Stimulated activated CD8-positive, alpha-beta memory T cell treated with anti-CD3 and anti-CD28 coated beads, Interleukin-15, amount 100 ng/mL, for 4 hours (primary cell): ENCODE data around the gene MINK1.

Experiments
- DNase-seq, 2 donors: peaks; one replicate each; pipeline ENCODE4 v3.0.0-alpha.2; 2020; ENCODE audit warnings: low read depth in 2 of 2

Gene MINK1

GRCh38 chr17:4872786-4873185 lies 39.6 kb downstream of the MINK1 start:
- no peak for DNase-seq

- no peak for DNase-seq
These were observed 43.9 kb downstream of the MINK1 start for GRCh38 chr17:4877089-4877488.

DNA sequence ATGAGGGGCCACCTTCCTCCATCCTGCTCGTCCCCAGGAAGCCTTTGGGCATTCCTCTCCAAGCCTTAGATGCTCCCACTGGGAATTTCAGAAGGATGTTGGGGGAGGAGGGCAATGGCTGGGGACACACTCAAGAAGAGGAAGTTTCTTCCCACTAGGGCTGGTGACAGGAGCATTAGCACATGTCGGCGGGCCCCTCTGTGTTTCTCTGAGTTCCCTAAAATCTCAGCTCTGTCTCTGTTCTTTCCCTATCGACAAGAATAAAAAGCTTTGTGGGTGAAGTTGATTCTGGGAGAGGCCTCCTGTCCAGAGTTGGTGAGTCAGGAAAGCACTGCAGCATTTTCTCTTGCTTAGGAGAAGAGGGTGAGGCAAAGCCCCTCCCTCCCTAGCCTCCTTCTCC lies 46.5 kb downstream of the MINK1 start:
- no peak for DNase-seq

GRCh38 chr17:4880857-4881256 lies 47.7 kb downstream of the MINK1 start:
- DNase-seq = no peak

- DNase-seq = no peak
These were observed 48.8 kb downstream of the MINK1 start for GRCh38 chr17:4881761-4882555.

GRCh38 chr17:4884489-4884888 lies 51.3 kb downstream of the MINK1 start:
- DNase-seq = no peak

DNA sequence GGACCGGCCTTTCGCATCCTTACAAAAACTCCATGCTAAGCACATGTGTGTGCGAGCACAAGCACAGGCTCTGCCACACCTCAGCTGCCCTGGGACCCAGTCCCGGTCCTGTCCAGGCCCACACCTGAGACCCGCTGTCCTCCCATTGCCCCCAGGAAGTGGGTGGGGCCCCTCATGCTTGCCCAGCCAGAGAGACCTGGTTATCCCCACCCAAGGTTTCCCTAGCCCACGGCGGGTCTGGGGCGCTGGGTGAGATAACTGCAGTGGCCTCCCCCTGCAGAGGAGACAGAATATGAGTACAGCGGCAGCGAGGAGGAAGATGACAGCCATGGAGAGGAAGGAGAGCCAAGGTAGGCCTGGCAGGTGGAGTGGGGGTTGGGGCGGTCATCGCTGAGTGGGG lies 53.7 kb downstream of the MINK1 start:
- DNase-seq = no peak

DNA sequence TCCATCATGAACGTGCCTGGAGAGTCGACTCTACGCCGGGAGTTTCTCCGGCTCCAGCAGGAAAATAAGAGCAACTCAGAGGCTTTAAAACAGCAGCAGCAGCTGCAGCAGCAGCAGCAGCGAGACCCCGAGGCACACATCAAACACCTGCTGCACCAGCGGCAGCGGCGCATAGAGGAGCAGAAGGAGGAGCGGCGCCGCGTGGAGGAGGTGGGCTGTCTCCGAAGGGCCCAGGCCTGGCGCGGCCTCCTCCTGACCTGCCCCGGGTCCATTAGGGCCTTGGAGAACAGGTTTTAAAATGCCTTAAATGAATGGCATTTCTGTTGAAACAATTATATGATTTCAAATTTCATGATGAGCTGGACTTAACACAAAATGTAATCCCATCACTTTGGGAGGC lies 54.4 kb downstream of the MINK1 start:
- no peak for DNase-seq

GRCh38 chr17:4891411-4892410 lies 58.6 kb downstream of the MINK1 start:
- no peak for DNase-seq

DNA sequence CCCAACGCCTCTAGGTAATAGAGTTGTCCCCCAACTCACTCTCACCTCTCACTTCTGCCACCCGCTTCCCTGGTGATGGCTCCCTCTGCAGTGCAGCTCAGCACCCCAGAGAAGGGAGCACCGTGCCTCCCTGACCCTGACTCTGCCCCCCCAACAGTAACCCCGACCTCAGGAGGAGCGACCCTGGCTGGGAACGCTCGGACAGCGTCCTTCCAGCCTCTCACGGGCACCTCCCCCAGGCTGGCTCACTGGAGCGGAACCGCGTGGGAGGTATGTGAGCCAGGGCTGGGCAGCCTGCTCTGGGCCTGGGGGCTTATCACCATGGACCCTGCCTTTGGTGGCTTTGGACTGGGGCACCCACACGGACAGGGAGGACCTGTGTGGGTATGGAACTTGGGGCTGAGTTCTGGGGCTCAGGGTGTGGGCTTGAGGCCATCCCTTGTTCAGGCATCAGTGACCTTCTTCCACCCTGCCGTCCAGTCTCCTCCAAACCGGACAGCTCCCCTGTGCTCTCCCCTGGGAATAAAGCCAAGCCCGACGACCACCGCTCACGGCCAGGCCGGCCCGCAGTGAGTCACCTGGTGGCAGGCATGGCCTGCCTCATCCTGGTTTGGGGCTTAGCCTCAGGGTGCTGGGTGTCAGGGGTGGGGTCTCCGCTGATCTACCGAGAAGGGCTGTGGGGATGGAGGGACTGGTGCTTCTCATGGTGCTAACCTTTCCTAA lies 59.5 kb downstream of the MINK1 start:
- DNase-seq = no peak

DNA sequence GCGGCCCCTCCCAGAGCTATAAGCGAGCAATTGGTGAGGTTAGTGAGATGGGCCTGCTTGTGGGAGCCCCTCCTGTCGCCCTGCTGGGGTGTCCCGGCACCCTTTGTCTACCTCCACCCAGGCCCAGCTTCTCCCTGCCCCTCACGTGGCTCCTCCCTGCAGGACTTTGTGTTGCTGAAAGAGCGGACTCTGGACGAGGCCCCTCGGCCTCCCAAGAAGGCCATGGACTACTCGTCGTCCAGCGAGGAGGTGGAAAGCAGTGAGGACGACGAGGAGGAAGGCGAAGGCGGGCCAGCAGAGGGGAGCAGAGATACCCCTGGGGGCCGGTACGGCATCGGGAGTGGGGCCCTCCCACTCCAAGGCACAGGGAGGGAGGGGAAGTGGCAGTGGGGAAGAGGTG lies 60.1 kb downstream of the MINK1 start:
- no peak for DNase-seq

DNA sequence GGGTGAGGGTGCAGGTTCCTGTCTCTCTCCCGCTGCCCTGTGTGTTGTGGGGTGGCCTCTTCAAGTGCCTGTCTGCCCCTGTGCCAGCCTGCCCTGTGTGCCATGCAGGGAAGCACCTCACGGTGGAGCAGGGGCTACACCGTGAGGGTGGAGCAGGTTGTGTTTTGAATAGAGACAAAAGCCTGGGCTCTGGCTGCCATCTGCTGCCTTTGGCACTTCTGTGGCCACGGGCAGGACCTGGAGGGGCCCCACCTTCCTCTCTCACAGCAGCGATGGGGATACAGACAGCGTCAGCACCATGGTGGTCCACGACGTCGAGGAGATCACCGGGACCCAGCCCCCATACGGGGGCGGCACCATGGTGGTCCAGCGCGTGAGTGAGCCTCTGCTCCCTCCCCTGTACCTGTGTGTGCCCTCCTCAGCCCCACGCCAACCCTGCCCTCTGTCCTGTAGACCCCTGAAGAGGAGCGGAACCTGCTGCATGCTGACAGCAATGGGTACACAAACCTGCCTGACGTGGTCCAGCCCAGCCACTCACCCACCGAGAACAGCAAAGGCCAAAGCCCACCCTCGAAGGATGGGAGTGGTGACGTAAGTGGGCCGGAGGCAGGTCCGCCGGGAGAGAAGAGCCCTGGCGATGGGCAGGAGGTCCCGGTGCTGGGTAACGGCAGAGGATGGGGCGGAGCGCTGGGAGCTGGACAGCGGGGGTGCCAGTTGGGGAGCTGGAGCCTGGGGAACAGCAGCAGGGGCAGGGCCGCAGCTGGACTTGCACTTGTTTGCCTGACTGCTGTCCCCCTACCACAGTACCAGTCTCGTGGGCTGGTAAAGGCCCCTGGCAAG lies 60.8 kb downstream of the MINK1 start:
- DNase-seq = no peak

DNA sequence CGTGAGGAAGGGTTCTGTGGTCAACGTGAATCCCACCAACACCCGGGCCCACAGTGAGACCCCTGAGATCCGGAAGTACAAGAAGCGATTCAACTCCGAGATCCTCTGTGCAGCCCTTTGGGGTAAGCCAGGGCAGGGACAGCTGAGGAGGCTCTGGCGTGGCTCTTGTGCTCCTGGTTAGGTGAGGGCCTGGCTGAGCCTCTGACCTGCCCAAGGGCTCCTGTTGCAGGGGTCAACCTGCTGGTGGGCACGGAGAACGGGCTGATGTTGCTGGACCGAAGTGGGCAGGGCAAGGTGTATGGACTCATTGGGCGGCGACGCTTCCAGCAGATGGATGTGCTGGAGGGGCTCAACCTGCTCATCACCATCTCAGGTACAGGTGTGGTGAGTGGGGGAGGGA lies 62.0 kb downstream of the MINK1 start:
- DNase-seq = no peak

GRCh38 chr17:4895657-4896331 lies 62.7 kb downstream of the MINK1 start:
- DNase-seq = no peak

DNA sequence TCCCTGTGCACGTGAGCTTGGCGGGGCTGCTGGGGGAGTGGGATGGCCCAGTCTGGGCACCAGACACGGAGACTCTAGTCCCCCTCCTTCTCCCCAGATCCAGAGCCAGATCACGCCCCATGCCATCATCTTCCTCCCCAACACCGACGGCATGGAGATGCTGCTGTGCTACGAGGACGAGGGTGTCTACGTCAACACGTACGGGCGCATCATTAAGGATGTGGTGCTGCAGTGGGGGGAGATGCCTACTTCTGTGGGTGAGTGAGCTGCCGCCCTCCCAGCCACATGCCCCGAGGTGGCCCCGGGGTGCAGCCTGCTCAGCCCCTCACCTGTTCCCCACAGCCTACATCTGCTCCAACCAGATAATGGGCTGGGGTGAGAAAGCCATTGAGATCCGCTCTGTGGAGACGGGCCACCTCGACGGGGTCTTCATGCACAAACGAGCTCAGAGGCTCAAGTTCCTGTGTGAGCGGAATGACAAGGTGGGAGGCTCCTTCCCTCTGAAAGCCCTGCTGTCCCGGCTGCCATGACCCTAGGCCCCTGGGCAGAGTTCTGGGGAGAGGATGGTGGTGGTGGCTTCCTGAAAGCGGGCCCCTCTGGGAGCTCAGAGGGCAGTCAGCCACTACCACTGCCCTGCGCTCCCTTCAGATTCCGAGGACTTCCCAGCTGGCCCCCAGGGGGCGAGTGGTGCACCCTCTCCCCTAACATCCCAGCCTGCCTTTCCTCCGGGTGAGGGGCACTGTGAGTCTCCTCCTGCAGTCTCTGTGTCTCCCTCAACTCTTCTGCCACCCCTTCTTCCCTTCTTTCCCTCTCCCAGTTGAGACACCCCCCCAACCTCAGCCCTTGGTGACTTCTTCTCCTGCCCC lies 63.4 kb downstream of the MINK1 start:
- DNase-seq = no peak

DNA sequence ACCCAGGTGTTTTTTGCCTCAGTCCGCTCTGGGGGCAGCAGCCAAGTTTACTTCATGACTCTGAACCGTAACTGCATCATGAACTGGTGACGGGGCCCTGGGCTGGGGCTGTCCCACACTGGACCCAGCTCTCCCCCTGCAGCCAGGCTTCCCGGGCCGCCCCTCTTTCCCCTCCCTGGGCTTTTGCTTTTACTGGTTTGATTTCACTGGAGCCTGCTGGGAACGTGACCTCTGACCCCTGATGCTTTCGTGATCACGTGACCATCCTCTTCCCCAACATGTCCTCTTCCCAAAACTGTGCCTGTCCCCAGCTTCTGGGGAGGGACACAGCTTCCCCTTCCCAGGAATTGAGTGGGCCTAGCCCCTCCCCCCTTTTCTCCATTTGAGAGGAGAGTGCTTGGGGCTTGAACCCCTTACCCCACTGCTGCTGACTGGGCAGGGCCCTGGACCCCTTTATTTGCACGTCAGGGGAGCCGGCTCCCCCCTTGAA lies 64.1 kb downstream of the MINK1 start:
- DNase-seq = no peak

GRCh38 chr17:4897785-4898184 lies 64.6 kb downstream of the MINK1 start:
- DNase-seq = no peak

- DNase-seq = no peak
These were observed 65.2 kb downstream of the MINK1 start for GRCh38 chr17:4898351-4898750.

DNA sequence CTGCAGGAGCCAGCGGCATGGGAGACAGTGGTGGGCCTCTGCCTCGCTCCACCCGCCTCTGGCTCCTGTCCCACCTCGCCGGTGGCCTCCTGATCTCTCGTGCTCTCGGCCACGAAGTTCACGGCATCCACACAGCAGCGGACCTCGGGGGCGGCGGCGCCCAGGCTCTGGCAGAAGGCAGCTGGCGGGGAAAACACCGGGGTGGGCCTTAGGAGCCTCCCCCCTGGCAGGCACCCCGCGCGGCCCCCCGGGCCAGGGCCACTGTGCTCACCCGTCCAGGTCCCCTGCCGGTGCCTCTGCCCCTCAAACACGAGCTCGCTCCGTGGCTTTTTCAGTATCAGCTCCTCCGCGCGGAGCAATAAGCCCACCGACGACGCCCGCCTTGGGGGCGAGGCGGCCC lies 65.8 kb downstream of the MINK1 start:
- DNase-seq = no peak
